Spleen (tissue), 11 donors: Measurements from ENCODE around the gene TBL1X. TPM values are rescaled to one million over a fixed set of nuclear protein-coding genes. Genes with fewer than 3 reads are reported as not detected.

Experiments
- DNase-seq: peaks from one replicate; pipeline ENCODE4 v3.0.0-alpha.2; 2020
- H3K27ac ChIP-seq, 8 donors: fragments of 200-600 bp; sonication (generic) in 7 of 8; 1 replicate in 4 of 8; 2 replicates in 4 of 8; pipeline versions ENCODE4 v1.5.0 to v1.8.0; 2016 to 2021; ENCODE audit warnings: inconsistent platforms in 4 of 8, mild to moderate bottlenecking in 4 of 8, moderate library complexity in 1 of 8
- H3K27me3 ChIP-seq, 7 donors: fragments of 200-600 bp; sonication (generic) in 6 of 7; replicated peaks in 1 of 7; 1 replicate in 4 of 7; 2 replicates in 3 of 7; pipeline versions ENCODE4 v1.5.0 to v1.8.0; 2016 to 2021; ENCODE audit warnings: inconsistent platforms in 3 of 7, mild to moderate bottlenecking in 1 of 7
- H3K36me3 ChIP-seq, 6 donors: fragments of 200-600 bp; sonication (generic) in 5 of 6; 1 replicate in 4 of 6; 2 replicates in 2 of 6; pipeline versions ENCODE4 v1.5.0 to v1.8.0; 2016 to 2021; ENCODE audit warnings: inconsistent platforms in 2 of 6
- H3K4me1 ChIP-seq, 6 donors: fragments of 200-600 bp; sonication (generic) in 5 of 6; 1 replicate in 3 of 6; 2 replicates in 3 of 6; pipeline versions ENCODE4 v1.5.0 to v1.8.0; 2016 to 2021; ENCODE audit warnings: inconsistent platforms in 3 of 6
- H3K4me3 ChIP-seq, 8 donors: fragments of 200-600 bp; sonication (generic) in 7 of 8; 1 replicate in 4 of 8; 2 replicates in 4 of 8; pipeline versions ENCODE4 v1.5.0 to v1.8.0; 2016 to 2021; ENCODE audit warnings: inconsistent platforms in 4 of 8, mild to moderate bottlenecking in 4 of 8, moderate library complexity in 2 of 8
- H3K9me3 ChIP-seq, 8 donors: fragments of 200-600 bp; sonication (generic) in 7 of 8; 1 replicate in 4 of 8; 2 replicates in 4 of 8; pipeline versions ENCODE4 v1.5.0 to v1.8.0; 2016 to 2021; ENCODE audit warnings: inconsistent platforms in 4 of 8
- CTCF ChIP-seq, 11 experiments: fragments of 200-600 bp in 7 of 11; fragments of 450-650 bp in 4 of 11; sonication (generic) in 4 of 11; IDR thresholded peaks in 8 of 11; conservative IDR thresholded peaks in 3 of 11; 1 replicate in 7 of 11; 2 replicates in 4 of 11; pipeline versions ENCODE4 v1.4.0 to v1.8.0; 2016 to 2021; ENCODE audit warnings: antibody characterized with exemption in 11 of 11, inconsistent platforms in 4 of 11, mild to moderate bottlenecking in 1 of 11
- POLR2A ChIP-seq, 3 donors: fragments of 450-650 bp; IDR thresholded peaks; one replicate each; pipeline ENCODE4 v1.5.1; 2017; ENCODE audit warnings: antibody characterized with exemption in 3 of 3, mild to moderate bottlenecking in 1 of 3
- POLR2AphosphoS5 ChIP-seq, 3 donors: sonication (generic); formaldehyde crosslinking; IDR thresholded peaks; one replicate each; pipeline ENCODE4 v1.5.1; 2017; ENCODE audit warnings: antibody characterized with exemption in 3 of 3
- WGBS, 5 donors: extraction: QIAGEN DNeasy Blood & Tissue Kit in 3 of 5; methylation state at CpG; one replicate each; pipeline versions ENCODE4 v1.1.5 to v1.1.7; 2013 to 2018; 5-methylcytosine and 5-hydroxymethylcytosine counted together
- intact Hi-C: fragments of 100-400 bp; cut with DNase I; formaldehyde crosslinking; loops from one replicate; pipeline ENCODE4 v1.15.0; 2023; ENCODE audit warnings: low total_unique reads
- polyA plus RNA-seq, 3 donors: library from polyadenylated mRNA; stranded (reverse); fragments of 200-250 nt; gene quantifications; one replicate each; pipeline ENCODE4 v1.2.1, GENCODE V29; 2013
- total RNA-seq, 7 donors: library from RNA; depleted of rRNA in 3 of 7; stranded (reverse); fragments of >200 nt in 3 of 7; fragmentation: NEBNext Ultra II Directional in 4 of 7; extraction: Animal tissue kit (Norgen Biotek cat#: 25700) in 4 of 7; gene quantifications; one replicate each; pipeline versions ENCODE4 v1.1.0 to v1.2.1, GENCODE V29; 2016 to 2021
- donor health status: healthy with polysubstance abuse.
- donor health status: DM: no; HTN: no; CAD: no; lungs with moderate emphysema.
- donor health status: DM: no; HTN: no; CAD: no.
- donor health status: Bipolar disorder and iron deficiency.
- donor health status: healthy.
- donor health status: DM: no; HTN: no; CAD: no.
- donor health status: DM: yes; HTN: yes; CAD: no.

Gene TBL1X
- total and polyA plus RNA-seq, 10 donors: 3.0 to 37.2 (median 21.4) TPM

GRCh38 chrX:9500584-9500983 lies 35.7 kb downstream of the TBL1X start:
- Histone ChIP-seq H3K9me3 (no peaks in the 10 kb centered on the region), H3K4me1 (no peaks in the 10 kb centered on the region), H3K36me3 (peaks cover 0 to 32% (median 0%) of the 10 kb centered on the region in 6 donors), H3K4me3 (no peak overlapping the region), H3K27me3 (no peaks in the 10 kb centered on the region), H3K27ac (no peak overlapping the region)
- 78 to 91% (median 87%) methylated on average over 4 to 6 of the region's 6 CpGs for WGBS, 5 donors
- intact Hi-C loops: no loop called here
- no peak for DNase-seq
- TF ChIP-seq POLR2A (IDR thresholded peaks at IDR 0.05) (no peak), CTCF (IDR thresholded peaks at IDR 0.05 in 8 of 11, conservative IDR thresholded peaks at IDR 0.05 in 3 of 11) (no peak), POLR2AphosphoS5 (IDR thresholded peaks at IDR 0.05) (no peak)

- intact Hi-C loops: no loop called here
Observed at GRCh38 chrX:9501362-9501761, 36.5 kb downstream of the TBL1X start.

GRCh38 chrX:9503261-9503660 lies 38.4 kb downstream of the TBL1X start:
- TF ChIP-seq POLR2A (IDR thresholded peaks at IDR 0.05) (no peak), CTCF (IDR thresholded peaks at IDR 0.05 in 8 of 11, conservative IDR thresholded peaks at IDR 0.05 in 3 of 11) (no peak), POLR2AphosphoS5 (IDR thresholded peaks at IDR 0.05) (no peak)

More at GRCh38 chrX:9501362-9501761, 36.5 kb downstream of the TBL1X start:
- Histone ChIP-seq H3K36me3 (peaks cover 0 to 25% (median 0%) of the 10 kb centered on the region in 6 donors), H3K4me1 (no peaks in the 10 kb centered on the region), H3K9me3 (no peaks in the 10 kb centered on the region), H3K4me3 (no peak overlapping the region), H3K27ac (no peak overlapping the region), H3K27me3 (no peaks in the 10 kb centered on the region)
- DNase-seq: no peak
- WGBS, 5 donors: 84 to 100% (median 92%) methylated on average over 2 of the region's 2 CpGs; no CpG with 5 or more reads in 1 of the 5 donors
- TF ChIP-seq POLR2A (IDR thresholded peaks at IDR 0.05): no peak
- no peak for TF ChIP-seq POLR2AphosphoS5 (IDR thresholded peaks at IDR 0.05)
- no peak for TF ChIP-seq CTCF (IDR thresholded peaks at IDR 0.05 in 8 of 11, conservative IDR thresholded peaks at IDR 0.05 in 3 of 11)

GRCh38 chrX:9510366-9510765 lies 45.5 kb downstream of the TBL1X start:
- Histone ChIP-seq H3K4me1 (peaks cover 0 to 7% (median 2%) of the 10 kb centered on the region in 6 donors), H3K9me3 (peaks cover 0 to 9% (median 0%) of the 10 kb centered on the region in 8 donors), H3K27me3 (no peaks in the 10 kb centered on the region), H3K36me3 (peaks cover 0 to 5% (median 0%) of the 10 kb centered on the region in 6 donors), H3K4me3 (no peak overlapping the region), H3K27ac (no peak overlapping the region)
- DNase-seq: no peak
- intact Hi-C loops: no loop called here
- TF ChIP-seq POLR2AphosphoS5 (IDR thresholded peaks at IDR 0.05) (no peak), POLR2A (IDR thresholded peaks at IDR 0.05) (no peak), CTCF (IDR thresholded peaks at IDR 0.05 in 8 of 11, conservative IDR thresholded peaks at IDR 0.05 in 3 of 11) (no peak)
- WGBS, 5 donors: 86 to 100% (median 100%) methylated on average over 1 to 2 of the region's 2 CpGs

More at GRCh38 chrX:9503261-9503660, 38.4 kb downstream of the TBL1X start:
- peaks cover 0 to 9% (median 0%) of the 10 kb centered on the region in 8 donors for H3K9me3 ChIP-seq
- WGBS, 5 donors: 60 to 78% (median 74%) methylated on average over 1 to 8 of the region's 8 CpGs
- DNase-seq: no peak
- H3K27me3 ChIP-seq: no peaks in the 10 kb centered on the region
- H3K36me3 ChIP-seq: peaks cover 0 to 25% (median 0%) of the 10 kb centered on the region in 6 donors
- intact Hi-C loops: no loop called here
- no peaks in the 10 kb centered on the region for H3K4me1 ChIP-seq
- no peak overlapping the region for H3K4me3 ChIP-seq
- no peak overlapping the region for H3K27ac ChIP-seq
